ENCODE measurements around the gene TSPAN5. TPM values are rescaled to one million over a fixed set of nuclear protein-coding genes. Genes with fewer than 3 reads are reported as not detected.

Gene TSPAN5
- total RNA-seq, 3 donors from 2014 or later = 1.9 to 17.7 (median 12.8) TPM

DNA sequence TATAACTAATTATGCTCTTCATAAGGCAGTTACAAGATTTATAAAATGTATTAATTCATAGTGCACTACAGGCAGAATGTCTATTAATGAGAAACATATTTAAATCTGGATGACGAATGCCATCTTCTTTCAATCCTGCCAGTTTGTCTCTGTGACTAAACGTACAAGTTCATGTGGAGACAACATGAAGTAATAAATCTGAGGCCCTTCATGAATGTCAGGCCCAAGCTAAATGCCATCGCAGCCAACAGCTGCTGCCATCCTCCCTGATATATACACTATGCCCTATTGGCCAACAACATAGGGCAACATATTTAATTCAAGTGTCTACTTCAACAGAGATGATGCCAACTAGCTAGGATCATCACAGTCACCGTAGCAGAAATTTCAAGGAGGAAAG, 43.7 kb downstream of the TSPAN5 start:
- TF ChIP-seq POLR2AphosphoS5 (IDR thresholded peaks at IDR 0.05) (no peak), CTCF (IDR thresholded peaks at IDR 0.05) (no peak)
- no peaks in the 10 kb centered on the region for H3K27me3 ChIP-seq
- H3K9me3 ChIP-seq = no peaks in the 10 kb centered on the region
- H3K4me3 ChIP-seq = no peak overlapping the region
- H3K36me3 ChIP-seq = no peaks in the 10 kb centered on the region
- DNase-seq (ENCODE audit: low spot score in 2 of 2) = no peak
- no peak overlapping the region for H3K27ac ChIP-seq
- intact Hi-C loops (cut with DNase I; ENCODE audit: low total_unique reads) = no loop called here
- no peaks in the 10 kb centered on the region for H3K4me1 ChIP-seq

GRCh38 chr4:98614094-98614493, 44.3 kb downstream of the TSPAN5 start:
- no peaks in the 10 kb centered on the region for H3K9me3 ChIP-seq
- intact Hi-C loops (cut with DNase I; ENCODE audit: low total_unique reads) = no loop called here
- H3K27ac ChIP-seq = no peak overlapping the region
- TF ChIP-seq POLR2A (IDR thresholded peaks at IDR 0.05) (no peak), CTCF (IDR thresholded peaks at IDR 0.05) (no peak), POLR2AphosphoS5 (IDR thresholded peaks at IDR 0.05) (no peak)
- no peaks in the 10 kb centered on the region for H3K27me3 ChIP-seq
- no peaks in the 10 kb centered on the region for H3K36me3 ChIP-seq
- no peaks in the 10 kb centered on the region for H3K4me1 ChIP-seq
- DNase-seq (ENCODE audit: low spot score in 2 of 2) = no peak
- no peak overlapping the region for H3K4me3 ChIP-seq

- Histone ChIP-seq H3K9me3 (no peaks in the 10 kb centered on the region), H3K27me3 (no peaks in the 10 kb centered on the region), H3K4me1 (no peaks in the 10 kb centered on the region), H3K4me3 (no peak overlapping the region), H3K36me3 (no peaks in the 10 kb centered on the region), H3K27ac (no peak overlapping the region)
- DNase-seq (ENCODE audit: low spot score in 2 of 2) = no peak
- intact Hi-C loops (cut with DNase I; ENCODE audit: low total_unique reads) = no loop called here
- TF ChIP-seq POLR2A (IDR thresholded peaks at IDR 0.05) (no peak), POLR2AphosphoS5 (IDR thresholded peaks at IDR 0.05) (no peak), CTCF (IDR thresholded peaks at IDR 0.05) (no peak)
Observed at GRCh38 chr4:98613453-98614075, 44.8 kb downstream of the TSPAN5 start.

DNA sequence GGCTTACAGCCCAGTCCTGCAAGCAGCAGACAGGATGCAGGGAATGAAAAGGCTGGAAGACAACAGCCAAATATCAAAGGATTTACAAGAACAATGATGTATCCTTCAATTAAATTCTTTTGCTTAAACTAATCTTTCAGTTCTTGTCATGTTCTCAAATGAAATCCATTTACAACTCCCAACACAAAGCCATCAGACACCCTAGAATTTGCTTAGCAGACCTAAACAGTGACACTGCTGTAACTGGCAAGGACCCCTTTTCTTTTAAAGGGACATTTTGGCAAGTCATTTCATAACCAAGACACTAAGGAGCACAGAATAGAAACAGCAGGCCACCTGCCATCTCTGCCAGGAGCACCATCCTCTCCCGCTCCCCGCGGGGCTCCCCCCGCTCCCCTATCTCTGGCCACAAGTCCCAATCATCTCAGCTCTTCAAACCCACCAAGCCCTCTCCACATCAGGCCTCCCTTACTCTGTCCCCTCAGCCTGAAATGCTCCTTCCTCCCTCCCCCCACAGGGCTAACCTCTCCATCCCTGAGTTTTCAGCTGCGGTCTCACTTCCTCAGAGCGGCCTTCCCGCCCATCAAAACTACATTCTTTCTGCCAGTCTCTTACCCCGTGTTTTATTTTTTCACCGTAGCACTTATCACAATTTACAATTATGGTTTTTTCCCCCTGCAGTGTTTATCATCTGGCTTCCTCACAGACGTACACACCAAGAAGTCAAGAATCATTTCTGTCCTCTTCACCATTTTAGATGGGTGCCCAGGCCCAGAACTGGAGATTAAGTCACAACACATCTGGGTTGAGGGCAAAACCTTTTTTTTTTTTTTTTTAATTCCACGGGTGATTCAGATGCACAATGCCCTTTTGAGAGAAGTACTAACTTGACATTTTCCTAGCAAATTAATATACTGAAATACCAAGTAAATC, 45.8 kb downstream of the TSPAN5 start:
- no peak overlapping the region for H3K4me3 ChIP-seq
- H3K4me1 ChIP-seq = no peaks in the 10 kb centered on the region
- no peaks in the 10 kb centered on the region for H3K36me3 ChIP-seq
- intact Hi-C loops (cut with DNase I; ENCODE audit: low total_unique reads) = no loop called here
- H3K27ac ChIP-seq = no peak overlapping the region
- no peaks in the 10 kb centered on the region for H3K27me3 ChIP-seq
- H3K9me3 ChIP-seq = no peaks in the 10 kb centered on the region
- TF ChIP-seq CTCF (IDR thresholded peaks at IDR 0.05) = no peak
- TF ChIP-seq POLR2A (IDR thresholded peaks at IDR 0.05) = no peak
- no peak for TF ChIP-seq POLR2AphosphoS5 (IDR thresholded peaks at IDR 0.05)
- DNase-seq (ENCODE audit: low spot score in 2 of 2) = no peak

GRCh38 chr4:98611677-98612317, 46.6 kb downstream of the TSPAN5 start:
- Histone ChIP-seq H3K4me3 (no peak overlapping the region), H3K36me3 (no peaks in the 10 kb centered on the region), H3K9me3 (no peaks in the 10 kb centered on the region), H3K4me1 (no peaks in the 10 kb centered on the region), H3K27me3 (no peaks in the 10 kb centered on the region), H3K27ac (no peak overlapping the region)
- intact Hi-C loops (cut with DNase I; ENCODE audit: low total_unique reads) = no loop called here
- DNase-seq (ENCODE audit: low spot score in 2 of 2) = no peak
- no peak for TF ChIP-seq POLR2A (IDR thresholded peaks at IDR 0.05)
- TF ChIP-seq CTCF (IDR thresholded peaks at IDR 0.05) = no peak
- no peak for TF ChIP-seq POLR2AphosphoS5 (IDR thresholded peaks at IDR 0.05)

Measured in breast epithelium (tissue), 4 donors.